ENCODE measurements around the gene AP5B1. TPM values are rescaled to one million over a fixed set of nuclear protein-coding genes. Genes with fewer than 3 reads are reported as not detected.

AP5B1 gene
- total and polyA plus RNA-seq, 2 of the 8 experiments (the other 6 are each of a cell fraction or from before 2014, with no cell fraction given), result 7.6 to 10.0 TPM

- Histone ChIP-seq H4K20me1 (replicated peaks in 1 of 2; ENCODE audit: control insufficient read depth in 1 of 2, insufficient read depth in 2 of 2, low read length in 2 of 2) (no peaks in the 10 kb centered on the region), H2BK15ac (ENCODE audit: low read length) (no peak overlapping the region), H3K23ac (ENCODE audit: insufficient read length) (no peak overlapping the region), H2BK12ac (ENCODE audit: low read depth, low read length) (no peak overlapping the region), H3K27ac (ENCODE audit: low read depth, low read length) (no peak overlapping the region), H2BK20ac (ENCODE audit: low read length) (no peak overlapping the region), H3K4me1 (replicated peaks in 1 of 4; ENCODE audit: control insufficient read depth in 3 of 4, insufficient read depth in 4 of 4, low read length in 3 of 4) (no peaks in the 10 kb centered on the region), H3K27me3 (replicated peaks in 1 of 4; ENCODE audit: control insufficient read depth in 3 of 4, extremely low read depth in 1 of 4, insufficient read depth in 3 of 4, low read length in 3 of 4) (peaks cover 0 to 2% (median 0%) of the 10 kb centered on the region in 4 experiments; a peak in 1 of 7 replicates), H3K14ac (ENCODE audit: insufficient read length) (no peak overlapping the region), H3K79me1 (ENCODE audit: low read depth, low read length) (no peaks in the 10 kb centered on the region), H3K4ac (replicated peaks; ENCODE audit: insufficient read length, low read depth, low read length) (no peak overlapping the region), H3K9me3 (ENCODE audit: insufficient read depth in 2 of 2, low read depth in 1 of 2, low read length in 1 of 2) (peaks cover 11 to 24% of the 10 kb centered on the region in 2 experiments), H3K9ac (replicated peaks in 1 of 4; ENCODE audit: extremely low read depth in 1 of 4, low read depth in 3 of 4, low read length in 3 of 4) (no peak overlapping the region), H3K4me2 (ENCODE audit: insufficient read depth in 1 of 2, low read depth in 2 of 2, low read length in 2 of 2) (no peak overlapping the region), H4K5ac (ENCODE audit: insufficient read length, low read depth, low read length) (no peak overlapping the region), H3K36me3 (ENCODE audit: control insufficient read depth in 2 of 4, insufficient read depth in 4 of 4, low read length in 3 of 4) (no peaks in the 10 kb centered on the region; a peak in 1 of 8 replicates), H2AK5ac (ENCODE audit: low read depth, low read length) (no peak overlapping the region), H4K8ac (ENCODE audit: extremely low read depth, insufficient read depth, low read length) (no peak overlapping the region), H2AFZ (ENCODE audit: low read length) (no peak overlapping the region), H2BK5ac (ENCODE audit: low read depth, low read length) (no peak overlapping the region), H4K91ac (replicated peaks; ENCODE audit: insufficient read length, low read length) (no peak overlapping the region), H3K23me2 (ENCODE audit: low read depth, low read length) (no peaks in the 10 kb centered on the region), H3K4me3 (ENCODE audit: extremely low read depth in 1 of 4, insufficient read depth in 2 of 4, low read depth in 3 of 4, low read length in 4 of 4) (no peak overlapping the region), H3K56ac (replicated peaks; ENCODE audit: insufficient read length, low read depth, low read length) (no peak overlapping the region), H3K18ac (ENCODE audit: extremely low read depth, low read length) (no peak overlapping the region), H2BK120ac (replicated peaks; ENCODE audit: low read depth, low read length) (no peak overlapping the region), H3K79me2 (ENCODE audit: control insufficient read depth in 1 of 2, insufficient read depth in 2 of 2, low read length in 2 of 2) (no peaks in the 10 kb centered on the region)
- WGBS, 2 experiments (ENCODE audit: extremely low coverage in 1 of 2, insufficient coverage in 1 of 2, insufficient read length in 1 of 2, insufficient replicate concordance in 2 of 2, low coverage in 1 of 2, low lambda C conversion rate in 2 of 2, missing lambda C conversion rate in 1 of 2), result 94% methylated on average over 1 of the region's 1 CpG; no CpG with 5 or more reads in 1 of the 2 experiments
- FAIRE-seq (no peak), DNase-seq (ENCODE audit: low read depth in 1 of 2, low spot score in 2 of 2) (no peak)
- CTCF ChIA-PET (ENCODE audit: partially characterized antibody), result interaction anchor here (0.6 to 2.2 kb wide), 3 partner anchors 37 to 190 kb away, joined by 3 to 7 read pairs (median 4); no protein-coding TSS in a partner anchor
- POLR2A ChIA-PET (ENCODE audit: partially characterized antibody), result no interaction called here
- TF ChIP-seq TAF1 (IDR thresholded peaks at IDR 0.05; ENCODE audit: low read depth, low read length) (no peak), EGR1 (IDR thresholded peaks at IDR 0.05; ENCODE audit: borderline replicate concordance, low read depth, low read length) (no peak), RAD21 (IDR thresholded peaks at IDR 0.05 in 1 of 2, conservative IDR thresholded peaks at IDR 0.05 in 1 of 2; ENCODE audit: low read depth in 2 of 2, low read length in 2 of 2) (no peak), BACH1 (IDR thresholded peaks at IDR 0.05; ENCODE audit: low read length) (no peak), RFX5 (IDR thresholded peaks at IDR 0.05; ENCODE audit: borderline replicate concordance, low read depth, low read length) (no peak), GABPA (IDR thresholded peaks at IDR 0.05; ENCODE audit: borderline replicate concordance, insufficient read depth, low read length) (no peak), FOSL1 (IDR thresholded peaks at IDR 0.05; ENCODE audit: insufficient read depth, low read depth, low read length) (no peak), JUN (IDR thresholded peaks at IDR 0.05; ENCODE audit: low read depth, low read length) (no peak), SRF (IDR thresholded peaks at IDR 0.05; ENCODE audit: low read depth, low read length) (no peak), ATF2 (IDR thresholded peaks at IDR 0.05; ENCODE audit: low read length) (no peak), KDM1A (IDR thresholded peaks at IDR 0.05; ENCODE audit: borderline replicate concordance, low read length) (no peak), CBX8 (IDR thresholded peaks at IDR 0.05; ENCODE audit: borderline replicate concordance, low read depth, low read length) (no peak), POLR2A (IDR thresholded peaks at IDR 0.05; ENCODE audit: control extremely low read depth in 1 of 2, low read depth in 2 of 2, low read length in 2 of 2) (no peak)
Observed at GRCh38 chr11:65742353-65742752, 38.4 kb downstream of the AP5B1 start.
